Epithelial cell of alveolus of lung (primary cell): ENCODE results near the gene TMEM242. TPM values are rescaled to one million over a fixed set of nuclear protein-coding genes. Genes with fewer than 3 reads are reported as not detected.

Experiments used
- total RNA-seq: library from RNA; depleted of rRNA; stranded (reverse); fragments of >200 nt; gene quantifications from 2 replicates; pipeline ENCODE4 v1.2.1, GENCODE V29; 2015

The TMEM242 gene
- total RNA-seq = 4.4 and 7.8 TPM in 2 replicates

DNA sequence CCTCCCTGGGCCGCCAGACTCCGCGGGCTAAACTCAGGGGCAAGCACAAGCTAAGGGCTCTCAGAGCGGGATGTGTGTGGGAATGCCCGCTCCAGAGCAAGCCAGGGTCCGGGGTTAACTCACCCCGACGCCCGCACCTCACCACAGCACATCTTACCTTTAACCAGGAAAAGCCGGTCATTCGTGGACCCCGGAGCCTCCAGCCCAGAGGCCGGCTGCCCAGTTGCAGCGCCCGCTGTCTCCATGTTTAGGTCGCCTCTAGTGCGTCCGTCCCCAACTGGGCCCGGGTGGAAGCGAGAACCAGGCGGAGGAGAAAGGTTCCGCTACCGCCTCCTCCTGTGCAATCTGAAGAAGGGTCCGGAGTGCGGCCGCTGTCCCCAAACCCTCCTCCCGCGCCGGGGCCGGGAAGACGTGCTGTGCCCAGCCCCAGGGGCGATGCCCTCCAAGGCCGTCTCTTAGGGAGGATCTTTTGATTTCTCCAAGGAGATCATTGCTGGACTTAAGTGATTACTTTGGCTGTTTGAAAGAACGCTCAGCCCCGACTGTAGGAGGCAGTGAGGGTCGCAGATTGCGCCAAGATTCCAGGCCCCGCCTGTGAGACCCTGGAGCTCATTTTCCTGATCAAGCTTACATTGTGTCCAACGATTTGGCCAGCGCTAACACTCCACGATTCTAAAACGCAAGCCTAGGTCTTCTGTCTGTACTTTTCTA lies at the start of gene TMEM242:
Gene TMEM242, minus strand, starts transcription at position 265 of the 711 bp plus-strand sequence. Its CDS starts 20 bp downstream, at position 245.

Other genes starting within 250 kb of the TMEM242 start
- 2.9 and 4.3 TPM in 2 replicates for gene ZDHHC14, start 57.7 kb upstream of the TMEM242 start, total RNA-seq